IMR-90 (cell line): ENCODE results near the gene CACNG5. TPM values are rescaled to one million over a fixed set of nuclear protein-coding genes. Genes with fewer than 3 reads are reported as not detected.

ENCODE experiments used
- ATAC-seq: fragments of 200-7000 bp; cut with Tn5 transposase; 2 replicates; pipeline ENCODE4 v1.9.1; 2020; ENCODE audit warnings: low read depth, mild to moderate bottlenecking, moderate library complexity
- BruUV-seq: library from RNA; stranded (reverse); fragments of 400-500 nt; replicated peaks from 2 replicates; lab custom pipeline; 2021; lab: Mats Ljungman, UMichigan
- CTCF ChIA-PET: fragments of 300-600 bp; formaldehyde crosslinking; extraction: SDS; loops from one replicate; lab custom pipeline; 2021; ENCODE audit warnings: antibody characterized with exemption; lab: Yijun Ruan, JAX
- POLR2A ChIA-PET: fragments of 300-600 bp; sonication (Branson Sonifier 250); formaldehyde crosslinking; loops from one replicate; lab custom pipeline; 2022; ENCODE audit warnings: antibody characterized with exemption; ENCODE audit not compliant: unreplicated experiment; lab: Charles Lee
- DNase-seq: peaks from one replicate; pipeline ENCODE4 v3.0.0; 2013
- H2AFZ ChIP-seq: replicated peaks from 2 replicates; pipeline ENCODE3; 2013; ENCODE audit warnings: low read length, mild to moderate bottlenecking; ENCODE audit not compliant: poor library complexity
- H2AK5ac ChIP-seq: 2 replicates; pipeline ENCODE4 v1.6.1; 2013; ENCODE audit warnings: low read depth, low read length, inconsistent platforms
- H2AK9ac ChIP-seq: replicated peaks from 2 replicates; pipeline ENCODE3; 2013; ENCODE audit warnings: mild to moderate bottlenecking, low read depth, low read length, moderate library complexity; ENCODE audit not compliant: poor library complexity
- H2BK120ac ChIP-seq: 2 replicates; pipeline ENCODE4 v1.6.1; 2013; ENCODE audit warnings: low read depth, low read length, inconsistent platforms
- H2BK15ac ChIP-seq: 3 replicates; pipeline ENCODE4 v1.6.1; 2013; ENCODE audit warnings: low read depth, low read length, inconsistent platforms
- H2BK20ac ChIP-seq: 2 replicates; pipeline ENCODE4 v1.6.1; 2013; ENCODE audit warnings: low read depth, mild to moderate bottlenecking, inconsistent platforms, low read length, moderate library complexity
- H2BK5ac ChIP-seq: 2 replicates; pipeline ENCODE4 v1.6.1; 2013; ENCODE audit warnings: mild to moderate bottlenecking, low read depth, low read length, inconsistent platforms; ENCODE audit not compliant: poor library complexity, severe bottlenecking
- H3K14ac ChIP-seq: replicated peaks from 2 replicates; pipeline ENCODE4 v1.6.1; 2013; ENCODE audit warnings: low read depth, low read length, inconsistent platforms
- H3K18ac ChIP-seq: 2 replicates; pipeline ENCODE4 v1.6.1; 2013; ENCODE audit warnings: low read depth, low read length, control low read depth
- H3K23ac ChIP-seq: 2 replicates; pipeline ENCODE4 v1.6.1; 2013; ENCODE audit warnings: low read depth, low read length, inconsistent platforms
- H3K27ac ChIP-seq: 2 replicates; pipeline ENCODE4 v1.5.1; 2013; ENCODE audit warnings: mild to moderate bottlenecking, control low read depth, low read length; ENCODE audit not compliant: insufficient read depth
- H3K27me3 ChIP-seq: 2 replicates; pipeline ENCODE4 v1.6.1; 2013; ENCODE audit warnings: low read length; ENCODE audit not compliant: control insufficient read depth, insufficient read depth
- H3K36me3 ChIP-seq: 2 replicates; pipeline ENCODE4 v1.6.1; 2013; ENCODE audit warnings: low read length, mixed read lengths; ENCODE audit not compliant: control insufficient read depth, insufficient read depth
- H3K4ac ChIP-seq: 2 replicates; pipeline ENCODE4 v1.6.1; 2013; ENCODE audit warnings: low read depth, low read length, inconsistent platforms
- H3K4me1 ChIP-seq: 2 replicates; pipeline ENCODE4 v1.6.1; 2013; ENCODE audit warnings: low read length, mixed read lengths; ENCODE audit not compliant: control insufficient read depth, insufficient read depth
- H3K4me2 ChIP-seq: 2 replicates; pipeline ENCODE4 v1.6.1; 2013; ENCODE audit warnings: low read depth, mild to moderate bottlenecking, control low read depth, low read length, moderate library complexity
- H3K4me3 ChIP-seq: 2 replicates; pipeline ENCODE4 v1.5.1; 2013; ENCODE audit warnings: low read depth, mild to moderate bottlenecking, control low read depth, low read length, moderate library complexity; ENCODE audit not compliant: insufficient read depth
- H3K56ac ChIP-seq: 2 replicates; pipeline ENCODE4 v1.6.1; 2013; ENCODE audit warnings: low read length, inconsistent platforms; ENCODE audit not compliant: insufficient read depth; ENCODE audit errors: extremely low read depth
- H3K79me1 ChIP-seq, 2 experiments: 2 replicates each; pipeline ENCODE4 v1.6.1; 2013; ENCODE audit warnings: low read length in 2 of 2, inconsistent platforms in 1 of 2, low read depth in 1 of 2
- H3K9ac ChIP-seq: 2 replicates; pipeline ENCODE4 v1.6.1; 2013; ENCODE audit warnings: low read depth, low read length, control low read depth
- H3K9me1 ChIP-seq: 2 replicates; pipeline ENCODE4 v1.6.1; 2013; ENCODE audit warnings: low read length, inconsistent platforms; ENCODE audit not compliant: insufficient read depth
- H3K9me3 ChIP-seq: 2 replicates; pipeline ENCODE4 v1.6.1; 2013; ENCODE audit warnings: low read length; ENCODE audit not compliant: control insufficient read depth, insufficient read depth
- H4K20me1 ChIP-seq: 2 replicates; pipeline ENCODE4 v1.6.1; 2013; ENCODE audit warnings: low read length, inconsistent platforms; ENCODE audit not compliant: insufficient read depth
- H4K5ac ChIP-seq: 2 replicates; pipeline ENCODE4 v1.6.1; 2013; ENCODE audit warnings: mild to moderate bottlenecking, low read depth, low read length, control low read depth
- H4K8ac ChIP-seq, 2 experiments: 2 replicates each; pipeline ENCODE4 v1.6.1; 2013; ENCODE audit warnings: low read depth in 2 of 2, low read length in 2 of 2, control low read depth in 1 of 2, inconsistent platforms in 1 of 2
- H4K91ac ChIP-seq: 2 replicates; pipeline ENCODE4 v1.6.1; 2013; ENCODE audit warnings: low read depth, low read length, inconsistent platforms; ENCODE audit not compliant: insufficient read depth
- CEBPB ChIP-seq: IDR thresholded peaks from 2 replicates; pipeline ENCODE4 v1.6.1; 2012; ENCODE audit warnings: low read depth, low read length, improper control_type of control experiment
- CTCF ChIP-seq: conservative IDR thresholded peaks from 2 replicates; pipeline ENCODE4 v1.5.1; 2012; ENCODE audit warnings: mild to moderate bottlenecking, low read depth, low read length, improper control_type of control experiment
- FOS ChIP-seq: fragments of 150-350 bp; IDR thresholded peaks from 2 replicates; pipeline ENCODE4 v1.6.1; 2016; ENCODE audit warnings: low read depth, low read length
- MAFK ChIP-seq: IDR thresholded peaks from 2 replicates; pipeline ENCODE4 v1.6.1; 2012; ENCODE audit warnings: low read depth, low read length, improper control_type of control experiment
- MAZ ChIP-seq: IDR thresholded peaks from 2 replicates; pipeline ENCODE4 v1.6.1; 2012; ENCODE audit warnings: low read depth, mild to moderate bottlenecking, low read length, improper control_type of control experiment, moderate library complexity, borderline replicate concordance
- NFE2L2 ChIP-seq: fragments of 150-350 bp; IDR thresholded peaks from 2 replicates; pipeline ENCODE4 v1.6.1; 2016; ENCODE audit warnings: low read depth, mild to moderate bottlenecking, low read length
- RAD21 ChIP-seq: IDR thresholded peaks from 2 replicates; pipeline ENCODE4 v1.6.1; 2012; ENCODE audit warnings: low read length, improper control_type of control experiment
- RFX5 ChIP-seq: IDR thresholded peaks from 2 replicates; pipeline ENCODE4 v1.8.0; 2012; ENCODE audit warnings: low read depth, mild to moderate bottlenecking, low read length, moderate library complexity
- USF2 ChIP-seq: fragments of 150-350 bp; IDR thresholded peaks from 2 replicates; pipeline ENCODE4 v1.6.1; 2017; ENCODE audit warnings: mild to moderate bottlenecking, antibody characterized with exemption, low read length, low read depth
- WGBS, 2 experiments: methylation state at CpG; one replicate each; pipeline versions ENCODE4 v1.1.5 to v1.1.7; 2013; ENCODE audit warnings: missing lambda C conversion rate in 2 of 2; ENCODE audit not compliant: insufficient read length in 1 of 2; ENCODE audit errors: extremely low coverage in 2 of 2; 5-methylcytosine and 5-hydroxymethylcytosine counted together
- dilution Hi-C: fragments of 300-500 bp; cut with HindIII; formaldehyde crosslinking; loops from one replicate; pipeline ENCODE4 v1.14.3; 2018; ENCODE audit warnings: low sequenced_read_pairs; ENCODE audit not compliant: unreplicated experiment
- in situ Hi-C: fragments of 300-500 bp; cut with MboI; formaldehyde crosslinking; loops from 3 replicates; pipeline ENCODE4 v1.14.3; 2019; ENCODE audit warnings: low sequenced_read_pairs, inconsistent platforms, mixed read lengths
- intact Hi-C: fragments of 100-400 bp; cut with micrococcal nuclease; formaldehyde crosslinking; loops from 2 replicates; pipeline ENCODE4 v1.10.0; 2022
- polyA plus RNA-seq, 3 experiments: library from polyadenylated mRNA; depleted of rRNA; stranded (reverse); fragments of >200 nt; gene quantifications; 2 replicates each; pipeline ENCODE4 v1.2.3, GENCODE V29; 2012; ENCODE audit warnings: low replicate concordance in 1 of 3
- total RNA-seq: library from RNA; depleted of rRNA; stranded (reverse); fragments of >200 nt; gene quantifications from 2 replicates; pipeline ENCODE4 v1.2.3, GENCODE V29; 2012
- TF ChIP-seq, protein P1 (sequence below): fragments of 150-350 bp; IDR thresholded peaks from 2 replicates; pipeline ENCODE4 v1.6.1; 2016; ENCODE audit warnings: low read depth, mild to moderate bottlenecking, low read length, moderate library complexity, borderline replicate concordance

Gene CACNG5
- total and polyA plus RNA-seq, 2 of the 4 experiments (the other 2 are of a cell fraction) = not detected

GRCh38 chr17:66843627-66844026, 8.7 kb downstream of the CACNG5 start:
- Histone ChIP-seq H3K27ac (no peak overlapping the region), H2BK15ac (no peak overlapping the region), H3K4ac (no peak overlapping the region), H4K20me1 (no peaks in the 10 kb centered on the region; the same call in 1 of the 2 replicates), H3K79me1 (no peaks in the 10 kb centered on the region), H2BK20ac (no peak overlapping the region), H3K23ac (no peak overlapping the region), H4K8ac (no peak overlapping the region), H3K4me1 (no peaks in the 10 kb centered on the region), H3K9me1 (no peaks in the 10 kb centered on the region), H3K4me2 (no peak overlapping the region), H2AK9ac (no peak overlapping the region), H3K14ac (no peak overlapping the region), H3K56ac (no peak overlapping the region), H2AFZ (no peak overlapping the region), H2BK5ac (no peak overlapping the region), H3K18ac (no peak overlapping the region), H3K4me3 (no peak overlapping the region), H3K36me3 (no peaks in the 10 kb centered on the region), H2BK120ac (no peak overlapping the region), H2AK5ac (no peak overlapping the region), H4K5ac (no peak overlapping the region), H3K9ac (no peak overlapping the region), H4K91ac (no peak overlapping the region), H3K27me3 (peaks cover 22% of the 10 kb centered on the region), H3K9me3 (no peaks in the 10 kb centered on the region)
- in situ Hi-C loops (no loop called here), intact Hi-C loops (loop anchor here (10.0 kb wide), 1 partner anchor 1089 kb away; no protein-coding TSS in a partner anchor), dilution Hi-C loops (no loop called here)
- ChIA-PET POLR2A (interaction anchor here (0.6 kb wide), 1 partner anchor 40 kb away, joined by 4 read pairs; no protein-coding TSS in a partner anchor), CTCF (interaction anchor here (0.7 kb wide), 1 partner anchor 433 kb away, joined by 3 read pairs; no protein-coding TSS in a partner anchor)
- TF ChIP-seq CTCF (no peak), NFE2L2 (no peak), MAZ (no peak), CEBPB (no peak), MAFK (no peak), USF2 (no peak), FOS (no peak), RFX5 (no peak), RAD21 (no peak)
- TF ChIP-seq, protein P1, sequence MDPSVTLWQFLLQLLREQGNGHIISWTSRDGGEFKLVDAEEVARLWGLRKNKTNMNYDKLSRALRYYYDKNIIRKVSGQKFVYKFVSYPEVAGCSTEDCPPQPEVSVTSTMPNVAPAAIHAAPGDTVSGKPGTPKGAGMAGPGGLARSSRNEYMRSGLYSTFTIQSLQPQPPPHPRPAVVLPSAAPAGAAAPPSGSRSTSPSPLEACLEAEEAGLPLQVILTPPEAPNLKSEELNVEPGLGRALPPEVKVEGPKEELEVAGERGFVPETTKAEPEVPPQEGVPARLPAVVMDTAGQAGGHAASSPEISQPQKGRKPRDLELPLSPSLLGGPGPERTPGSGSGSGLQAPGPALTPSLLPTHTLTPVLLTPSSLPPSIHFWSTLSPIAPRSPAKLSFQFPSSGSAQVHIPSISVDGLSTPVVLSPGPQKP = no peak
- BruUV-seq = no TSS peak
- 40% methylated on average over 1 of the region's 4 CpGs; no CpG with 5 or more reads in 1 of the 2 experiments for WGBS, 2 experiments
- no peak for ATAC-seq
- DNase-seq = no peak
